SU-DHL-6 (cell line): ENCODE results near the gene TXNL1.

Experiments used
- H2AFZ ChIP-seq: fragments of 200-600 bp; sonication (generic); 2 replicates; pipeline ENCODE4 v1.6.1; 2014; ENCODE audit warnings: low read depth, mild to moderate bottlenecking, moderate library complexity, mixed read lengths, antibody characterized with exemption, low read length; ENCODE audit not compliant: severe bottlenecking
- H3F3A ChIP-seq: fragments of 200-600 bp; shearing (Covaris generic); 2 replicates; pipeline ENCODE4 v1.6.0; 2016; ENCODE audit warnings: antibody characterized with exemption, mild to moderate bottlenecking; ENCODE audit not compliant: insufficient read depth
- H3K27ac ChIP-seq: fragments of 200-600 bp; sonication (generic); 2 replicates; pipeline ENCODE4 v1.5.1; 2016; ENCODE audit warnings: low read depth, mild to moderate bottlenecking, low read length, moderate library complexity, mixed read lengths
- H3K27me3 ChIP-seq: fragments of 200-600 bp; sonication (generic), shearing (Covaris generic); 2 replicates; pipeline ENCODE4 v1.6.0; 2014; ENCODE audit warnings: mild to moderate bottlenecking, low read length
- H3K36me3 ChIP-seq: fragments of 200-600 bp; sonication (generic); 2 replicates; pipeline ENCODE4 v1.6.1; 2014; ENCODE audit warnings: mild to moderate bottlenecking, low read length, mixed read lengths
- H3K4me2 ChIP-seq: fragments of 300-600, 200-600 bp; shearing (Covaris generic), sonication (generic); 2 replicates; pipeline ENCODE4 v1.6.0; 2014; ENCODE audit warnings: low read length, low read depth, mild to moderate bottlenecking; ENCODE audit not compliant: poor library complexity, severe bottlenecking
- H3K4me3 ChIP-seq: fragments of 200-600 bp; sonication (generic); 2 replicates; pipeline ENCODE4 v1.5.1; 2014; ENCODE audit warnings: antibody characterized with exemption, low read length, mild to moderate bottlenecking, mixed read lengths; ENCODE audit not compliant: insufficient read depth, poor library complexity, severe bottlenecking
- H3K79me2 ChIP-seq: fragments of 200-600 bp; sonication (generic); 2 replicates; pipeline ENCODE4 v1.6.1; 2014; ENCODE audit warnings: mild to moderate bottlenecking, low read length, moderate library complexity; ENCODE audit not compliant: insufficient read depth
- H3K9ac ChIP-seq: fragments of 200-600 bp; sonication (generic); 2 replicates; pipeline ENCODE4 v1.7.0; 2014; ENCODE audit warnings: mild to moderate bottlenecking, low read length
- H3K9me2 ChIP-seq: fragments of 200-600 bp; sonication (generic); replicated peaks from 2 replicates; pipeline ENCODE4 v1.6.1; 2014; ENCODE audit warnings: low read length; ENCODE audit not compliant: insufficient read depth
- H3K9me3 ChIP-seq: fragments of 200-600 bp; sonication (generic); 2 replicates; pipeline ENCODE4 v1.6.1; 2014; ENCODE audit warnings: low read length, mixed read lengths; ENCODE audit not compliant: insufficient read depth
- H4K20me1 ChIP-seq: fragments of 200-600 bp; sonication (generic); 2 replicates; pipeline ENCODE4 v1.6.1; 2014; ENCODE audit warnings: low read depth, mild to moderate bottlenecking, antibody characterized with exemption, low read length, moderate library complexity, mixed read lengths
- CTCF ChIP-seq: fragments of 200-600 bp; sonication (generic); IDR thresholded peaks from one replicate; pipeline ENCODE4 v1.5.1; 2017; ENCODE audit warnings: antibody characterized with exemption, mild to moderate bottlenecking, low read length, moderate library complexity; ENCODE audit not compliant: insufficient read depth, poor library complexity, severe bottlenecking
- EZH2phosphoT487 ChIP-seq: fragments of 200-600 bp; sonication (generic), shearing (Covaris generic); conservative IDR thresholded peaks from 2 replicates; pipeline ENCODE4 v1.6.1; 2018; ENCODE audit warnings: mild to moderate bottlenecking, antibody characterized with exemption, low read length, moderate library complexity, mixed read lengths

Gene TXNL1

GRCh38 chr18:56559044-56559443 is 79.3 kb downstream of the TXNL1 start:
- no peak overlapping the region for H3K4me2 ChIP-seq
- no peaks in the 10 kb centered on the region for H4K20me1 ChIP-seq
- no peaks in the 10 kb centered on the region for H3K27me3 ChIP-seq
- TF ChIP-seq EZH2phosphoT487, result no peak
- no peak for TF ChIP-seq CTCF
- no peaks in the 10 kb centered on the region for H3K9me2 ChIP-seq
- no peak overlapping the region for H3K27ac ChIP-seq
- H3F3A ChIP-seq, result no peaks in the 10 kb centered on the region
- no peaks in the 10 kb centered on the region for H3K36me3 ChIP-seq
- H2AFZ ChIP-seq, result no peak overlapping the region
- no peak overlapping the region for H3K4me3 ChIP-seq
- no peaks in the 10 kb centered on the region for H3K79me2 ChIP-seq
- no peaks in the 10 kb centered on the region for H3K9me3 ChIP-seq
- no peak overlapping the region for H3K9ac ChIP-seq

- no peak overlapping the region for H2AFZ ChIP-seq
- no peak overlapping the region for H3K4me3 ChIP-seq
- H3K27me3 ChIP-seq, result no peaks in the 10 kb centered on the region
- H3K4me2 ChIP-seq, result no peak overlapping the region
- H3K9me2 ChIP-seq, result no peaks in the 10 kb centered on the region
- H3K9ac ChIP-seq, result no peak overlapping the region
- no peak overlapping the region for H3K27ac ChIP-seq
- H3K9me3 ChIP-seq, result no peaks in the 10 kb centered on the region
- no peaks in the 10 kb centered on the region for H3K36me3 ChIP-seq
- H3K79me2 ChIP-seq, result no peaks in the 10 kb centered on the region
- no peaks in the 10 kb centered on the region for H4K20me1 ChIP-seq
- TF ChIP-seq EZH2phosphoT487 (no peak), CTCF (no peak)
- no peaks in the 10 kb centered on the region for H3F3A ChIP-seq
Measured at GRCh38 chr18:56556907-56557306, 81.5 kb downstream of the TXNL1 start.

- Histone ChIP-seq H3K4me3 (no peak overlapping the region), H3K27ac (no peak overlapping the region)
- TF ChIP-seq EZH2phosphoT487 (no peak), CTCF (no peak)
Measured at GRCh38 chr18:56550121-56550520, 88.3 kb downstream of the TXNL1 start.

More at GRCh38 chr18:56550121-56550520, 88.3 kb downstream of the TXNL1 start:
- no peaks in the 10 kb centered on the region for H3K36me3 ChIP-seq
- no peak overlapping the region for H3K9ac ChIP-seq
- no peaks in the 10 kb centered on the region for H3K9me3 ChIP-seq
- no peaks in the 10 kb centered on the region for H3K79me2 ChIP-seq
- H3K9me2 ChIP-seq, result no peaks in the 10 kb centered on the region
- H2AFZ ChIP-seq, result no peak overlapping the region
- H4K20me1 ChIP-seq, result no peaks in the 10 kb centered on the region
- H3F3A ChIP-seq, result no peaks in the 10 kb centered on the region
- H3K27me3 ChIP-seq, result no peaks in the 10 kb centered on the region
- H3K4me2 ChIP-seq, result no peak overlapping the region
